ENCODE results near the gene SLC41A3. TPM values are rescaled to one million over a fixed set of nuclear protein-coding genes. Genes with fewer than 3 reads are reported as not detected.

Gene SLC41A3
- total RNA-seq, 4 donors from 2014 or later, result 21.8 to 31.9 (median 31.1) TPM

- TF ChIP-seq, protein P1, sequence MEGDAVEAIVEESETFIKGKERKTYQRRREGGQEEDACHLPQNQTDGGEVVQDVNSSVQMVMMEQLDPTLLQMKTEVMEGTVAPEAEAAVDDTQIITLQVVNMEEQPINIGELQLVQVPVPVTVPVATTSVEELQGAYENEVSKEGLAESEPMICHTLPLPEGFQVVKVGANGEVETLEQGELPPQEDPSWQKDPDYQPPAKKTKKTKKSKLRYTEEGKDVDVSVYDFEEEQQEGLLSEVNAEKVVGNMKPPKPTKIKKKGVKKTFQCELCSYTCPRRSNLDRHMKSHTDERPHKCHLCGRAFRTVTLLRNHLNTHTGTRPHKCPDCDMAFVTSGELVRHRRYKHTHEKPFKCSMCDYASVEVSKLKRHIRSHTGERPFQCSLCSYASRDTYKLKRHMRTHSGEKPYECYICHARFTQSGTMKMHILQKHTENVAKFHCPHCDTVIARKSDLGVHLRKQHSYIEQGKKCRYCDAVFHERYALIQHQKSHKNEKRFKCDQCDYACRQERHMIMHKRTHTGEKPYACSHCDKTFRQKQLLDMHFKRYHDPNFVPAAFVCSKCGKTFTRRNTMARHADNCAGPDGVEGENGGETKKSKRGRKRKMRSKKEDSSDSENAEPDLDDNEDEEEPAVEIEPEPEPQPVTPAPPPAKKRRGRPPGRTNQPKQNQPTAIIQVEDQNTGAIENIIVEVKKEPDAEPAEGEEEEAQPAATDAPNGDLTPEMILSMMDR (IDR thresholded peaks at IDR 0.05; ENCODE audit: low read depth), result no peak
Measured at GRCh38 chr3:126108676-126109050, 24.7 kb upstream of the SLC41A3 start.

DNA sequence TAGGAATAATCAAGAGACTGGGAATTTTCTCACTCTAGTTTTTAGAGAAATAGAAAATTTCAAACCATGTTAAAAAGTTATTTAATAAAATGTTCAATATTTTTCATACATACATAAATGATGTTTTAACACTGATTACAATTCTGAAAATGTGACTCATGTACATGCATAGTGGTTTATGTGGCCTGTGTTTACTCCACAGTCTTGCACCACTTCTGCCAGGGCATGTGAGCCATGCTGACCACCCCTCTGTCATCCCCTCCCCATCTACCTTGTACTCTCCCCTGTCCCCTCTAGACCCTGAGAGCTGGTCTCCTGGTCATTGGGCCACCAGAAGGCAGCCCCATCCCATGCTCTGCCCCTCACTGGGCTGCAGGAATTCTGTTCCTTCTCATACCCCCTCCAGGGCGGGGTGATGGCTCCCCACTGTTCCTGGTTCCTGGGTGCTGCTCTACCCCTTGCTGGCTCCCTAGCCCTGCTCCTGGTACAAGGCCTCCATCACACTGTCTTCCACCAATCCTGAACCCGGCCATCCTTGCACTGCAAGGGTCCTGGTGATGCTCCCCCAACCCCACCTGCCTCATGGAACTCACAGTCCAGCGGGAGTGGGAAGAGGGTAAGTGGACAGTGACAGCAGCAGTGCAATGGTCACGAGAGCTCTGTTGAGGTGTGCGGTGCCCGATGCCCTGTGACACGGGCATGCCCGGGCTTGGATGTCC is 24.2 kb upstream of the SLC41A3 start:
- TF ChIP-seq, protein P1 (IDR thresholded peaks at IDR 0.05; ENCODE audit: low read depth), result no peak

GRCh38 chr3:126107203-126107939 is 23.4 kb upstream of the SLC41A3 start:
- TF ChIP-seq, protein P1 (IDR thresholded peaks at IDR 0.05; ENCODE audit: low read depth), result no peak

- TF ChIP-seq, protein P1 (IDR thresholded peaks at IDR 0.05; ENCODE audit: low read depth), result no peak
Measured at GRCh38 chr3:126106336-126107202, 22.6 kb upstream of the SLC41A3 start.

DNA sequence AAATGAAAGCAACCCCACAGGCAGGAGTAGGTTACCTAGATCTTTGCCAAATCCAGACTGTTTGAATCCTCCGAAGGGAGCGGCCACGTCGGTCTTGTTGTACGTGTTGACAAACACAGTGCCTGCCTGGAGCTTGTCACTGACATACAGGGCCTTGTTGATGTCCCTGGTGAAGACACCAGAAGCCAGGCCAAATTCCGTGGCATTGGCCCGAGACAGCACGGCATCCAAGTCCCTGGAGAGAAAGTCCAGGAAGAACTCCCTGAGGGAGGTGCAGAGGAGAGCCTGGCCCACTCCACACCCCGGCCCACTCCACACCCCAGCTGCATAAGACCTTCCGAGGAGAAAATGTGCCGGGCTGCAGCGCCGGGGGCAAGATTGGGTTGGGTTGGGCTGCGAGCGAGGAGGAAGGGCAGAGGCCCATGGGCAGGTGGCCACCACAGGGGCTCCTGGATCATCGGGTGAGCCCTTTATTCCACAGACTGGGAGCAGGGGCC is 21.8 kb upstream of the SLC41A3 start:
- TF ChIP-seq, protein P1 (IDR thresholded peaks at IDR 0.05; ENCODE audit: low read depth), result no peak

GRCh38 chr3:126104742-126105605 is 21.1 kb upstream of the SLC41A3 start:
- TF ChIP-seq, protein P1 (IDR thresholded peaks at IDR 0.05; ENCODE audit: low read depth), result no peak

Measured in subcutaneous adipose tissue (tissue), 4 donors.